NCI-H2171 (cell line): ENCODE results near the gene ABR.

Experiments used
- DNase-seq: peaks from one replicate; lab custom pipeline; 2025; lab: John Stamatoyannopoulos, UW

ABR gene

GRCh38 chr17:958712-959451 lies 220.9 kb downstream of the ABR start:
- DNase-seq: no peak

GRCh38 chr17:957856-958421 lies 221.8 kb downstream of the ABR start:
- DNase-seq: no peak

GRCh38 chr17:956905-957304 lies 222.9 kb downstream of the ABR start:
- DNase-seq: no peak

GRCh38 chr17:954431-955164 lies 225.2 kb downstream of the ABR start:
- DNase-seq: no peak

GRCh38 chr17:953767-954166 lies 226.0 kb downstream of the ABR start:
- DNase-seq: no peak
